ENCODE measurements around the gene BSG.

The BSG gene

GRCh38 chr19:540867-541637 is 31.3 kb upstream of the BSG start:
- TF ChIP-seq CTCF (IDR thresholded peaks at IDR 0.05; ENCODE audit: low read depth, low read length), result no peak
- no peak overlapping the region for H3K4me3 ChIP-seq (replicated peaks in 1 of 2; ENCODE audit: low read depth in 2 of 2, low read length in 2 of 2)
- DNase-seq (ENCODE audit: low read depth in 2 of 2), result no peak

- DNase-seq (ENCODE audit: low read depth in 2 of 2), result no peak
- TF ChIP-seq CTCF (IDR thresholded peaks at IDR 0.05; ENCODE audit: low read depth, low read length), result no peak
- H3K4me3 ChIP-seq (replicated peaks in 1 of 2; ENCODE audit: low read depth in 2 of 2, low read length in 2 of 2), result no peak overlapping the region
Measured at GRCh38 chr19:541699-542098, 30.7 kb upstream of the BSG start.

- no peak for TF ChIP-seq CTCF (IDR thresholded peaks at IDR 0.05; ENCODE audit: low read depth, low read length)
- no peak for DNase-seq (ENCODE audit: low read depth in 2 of 2)
- H3K4me3 ChIP-seq (replicated peaks in 1 of 2; ENCODE audit: low read depth in 2 of 2, low read length in 2 of 2), result no peak overlapping the region
Measured at GRCh38 chr19:542173-542866, 30.1 kb upstream of the BSG start.

- no peak for DNase-seq (ENCODE audit: low read depth in 2 of 2)
- no peak for TF ChIP-seq CTCF (IDR thresholded peaks at IDR 0.05; ENCODE audit: low read depth, low read length)
- no peak within 1 kb of the TSS for H3K4me3 ChIP-seq (replicated peaks in 1 of 2; ENCODE audit: low read depth in 2 of 2, low read length in 2 of 2)
Measured at GRCh38 chr19:543910-544608, 28.3 kb upstream of the BSG start, which contains the start of gene GZMM. GZMM (plus strand) TSS chr19:544053; CDS start chr19:544072, 19 bp downstream.

- no peak for DNase-seq (ENCODE audit: low read depth in 2 of 2)
- no peak for TF ChIP-seq CTCF (IDR thresholded peaks at IDR 0.05; ENCODE audit: low read depth, low read length)
- no peak overlapping the region for H3K4me3 ChIP-seq (replicated peaks in 1 of 2; ENCODE audit: low read depth in 2 of 2, low read length in 2 of 2)
Measured at GRCh38 chr19:547117-547516, 25.3 kb upstream of the BSG start.

GRCh38 chr19:547836-548720 is 24.3 kb upstream of the BSG start:
- no peak for DNase-seq (ENCODE audit: low read depth in 2 of 2)
- H3K4me3 ChIP-seq (replicated peaks in 1 of 2; ENCODE audit: low read depth in 2 of 2, low read length in 2 of 2), result no peak overlapping the region
- TF ChIP-seq CTCF (IDR thresholded peaks at IDR 0.05; ENCODE audit: low read depth, low read length), result no peak

All from cardiac fibroblast (primary cell).